Activated CD4-positive, alpha-beta T cell treated with anti-CD3 and anti-CD28 coated beads for 48 hours (primary cell): Measurements from ENCODE around the gene BLM.

Experiments
- DNase-seq: peaks from one replicate; pipeline ENCODE4 v3.0.0-alpha.2; 2020

Gene BLM

GRCh38 chr15:90742087-90742486, 24.9 kb downstream of the BLM start:
- no peak for DNase-seq

GRCh38 chr15:90743407-90743806, 26.3 kb downstream of the BLM start:
- DNase-seq: no peak

- no peak for DNase-seq
Measured at GRCh38 chr15:90744759-90745402, 27.7 kb downstream of the BLM start.

GRCh38 chr15:90749754-90750153, 32.6 kb downstream of the BLM start:
- DNase-seq: no peak

GRCh38 chr15:90750186-90750585, 33.0 kb downstream of the BLM start:
- peak; percentile 40 for DNase-seq

- DNase-seq: no peak
Measured at GRCh38 chr15:90751300-90751825, 34.2 kb downstream of the BLM start.

GRCh38 chr15:90756916-90757315, 39.8 kb downstream of the BLM start:
- no peak for DNase-seq

- no peak for DNase-seq
Measured at GRCh38 chr15:90757461-90757860, 40.3 kb downstream of the BLM start.

- DNase-seq: no peak
Measured at GRCh38 chr15:90760661-90761232, 43.6 kb downstream of the BLM start.

GRCh38 chr15:90761629-90762028, 44.5 kb downstream of the BLM start:
- no peak for DNase-seq

GRCh38 chr15:90762109-90762508, 45.0 kb downstream of the BLM start:
- no peak for DNase-seq

- no peak for DNase-seq
Measured at GRCh38 chr15:90763366-90764099, 46.4 kb downstream of the BLM start.

- DNase-seq: no peak
Measured at GRCh38 chr15:90765531-90765930, 48.4 kb downstream of the BLM start.

GRCh38 chr15:90765966-90766365, 48.8 kb downstream of the BLM start:
- DNase-seq: no peak

- DNase-seq: no peak
Measured at GRCh38 chr15:90769375-90769774, 52.2 kb downstream of the BLM start.

- DNase-seq: no peak
Measured at GRCh38 chr15:90773485-90773884, 56.3 kb downstream of the BLM start.

- DNase-seq: no peak
Measured at GRCh38 chr15:90774731-90775514, 57.8 kb downstream of the BLM start.

- DNase-seq: no peak
Measured at GRCh38 chr15:90780916-90781315, 63.8 kb downstream of the BLM start.

GRCh38 chr15:90782442-90782841, 65.3 kb downstream of the BLM start:
- DNase-seq: no peak

- DNase-seq: no peak
Measured at GRCh38 chr15:90787881-90788280, 70.7 kb downstream of the BLM start.

GRCh38 chr15:90789462-90789861, 72.3 kb downstream of the BLM start:
- DNase-seq: no peak

- DNase-seq: no peak
Measured at GRCh38 chr15:90790057-90790456, 72.9 kb downstream of the BLM start.

- DNase-seq: no peak
Measured at GRCh38 chr15:90790561-90790960, 73.4 kb downstream of the BLM start.
